Fibroblast of lung (primary cell): ENCODE data around the gene TLNRD1. TPM values are rescaled to one million over a fixed set of nuclear protein-coding genes. Genes with fewer than 3 reads are reported as not detected.

ENCODE experiments used
- DNase-seq, 2 donors: peaks; one replicate each; pipeline versions ENCODE4 v3.0.0 to v3.0.0-alpha.2; 2010; ENCODE audit warnings: low read depth in 2 of 2
- H2AFZ ChIP-seq: 2 replicates; pipeline ENCODE4 v1.5.1; 2012; ENCODE audit warnings: low read length, control low read depth, inconsistent platforms
- H3K27ac ChIP-seq: 2 replicates; pipeline ENCODE4 v1.5.1; 2011; ENCODE audit warnings: low read length, control low read depth; ENCODE audit not compliant: insufficient read depth
- H3K27me3 ChIP-seq: 2 replicates; pipeline ENCODE4 v1.5.1; 2011; ENCODE audit warnings: mild to moderate bottlenecking, low read length; ENCODE audit not compliant: control insufficient read depth, insufficient read depth
- H3K36me3 ChIP-seq: 2 replicates; pipeline ENCODE4 v1.5.1; 2011; ENCODE audit warnings: low read length; ENCODE audit not compliant: control insufficient read depth, insufficient read depth
- H3K4me1 ChIP-seq: 2 replicates; pipeline ENCODE4 v1.5.1; 2011; ENCODE audit warnings: low read length; ENCODE audit not compliant: control insufficient read depth, insufficient read depth; ENCODE audit errors: extremely low read depth
- H3K4me2 ChIP-seq: 2 replicates; pipeline ENCODE4 v1.5.1; 2011; ENCODE audit warnings: low read length, control low read depth; ENCODE audit not compliant: insufficient read depth; ENCODE audit errors: extremely low read depth
- H3K4me3 ChIP-seq, 4 experiments: fragments of 200-600 bp in 1 of 4; sonication (generic) in 1 of 4; replicated peaks in 1 of 4; 2 replicates each; pipeline ENCODE4 v1.5.1; 2011 to 2016; ENCODE audit warnings: low read length in 4 of 4, low read depth in 3 of 4, mild to moderate bottlenecking in 3 of 4, control low read depth in 2 of 4, inconsistent platforms in 1 of 4, mixed read lengths in 1 of 4; ENCODE audit not compliant: insufficient read depth in 1 of 4; ENCODE audit errors: control extremely low read depth in 1 of 4
- H3K79me2 ChIP-seq: 2 replicates; pipeline ENCODE4 v1.5.1; 2012; ENCODE audit warnings: mild to moderate bottlenecking, low read length, inconsistent platforms; ENCODE audit not compliant: control insufficient read depth, insufficient read depth
- H3K9ac ChIP-seq: 2 replicates; pipeline ENCODE4 v1.5.1; 2011; ENCODE audit warnings: mild to moderate bottlenecking, low read length, control low read depth; ENCODE audit not compliant: insufficient read depth
- H3K9me3 ChIP-seq: 2 replicates; pipeline ENCODE4 v1.5.1; 2012; ENCODE audit warnings: low read depth, low read length; ENCODE audit not compliant: control insufficient read depth, insufficient read depth
- H4K20me1 ChIP-seq: 2 replicates; pipeline ENCODE4 v1.5.1; 2011; ENCODE audit warnings: low read length; ENCODE audit not compliant: control insufficient read depth, insufficient read depth; ENCODE audit errors: extremely low read depth
- CTCF ChIP-seq, 2 donors: IDR thresholded peaks in 1 of 2; conservative IDR thresholded peaks in 1 of 2; 1 replicate in 1 of 2; 2 replicates in 1 of 2; pipeline ENCODE4 v1.5.1; 2011 to 2012; ENCODE audit warnings: low read length in 2 of 2, control low read depth in 1 of 2, inconsistent platforms in 1 of 2, low read depth in 1 of 2, mild to moderate bottlenecking in 1 of 2
- EZH2 ChIP-seq: IDR thresholded peaks from 2 replicates; pipeline ENCODE4 v1.5.1; 2012; ENCODE audit warnings: low read length, control low read depth, mild to moderate bottlenecking; ENCODE audit errors: missing control alignments
- polyA minus RNA-seq: library from RNA; depleted of rRNA, polyadenylated mRNA; stranded (reverse); fragments of >200 nt; gene quantifications from 2 replicates; pipeline ENCODE4 v1.2.3, GENCODE V29; 2011; ENCODE audit warnings: low replicate concordance
- polyA plus RNA-seq, 2 donors: library from polyadenylated mRNA; depleted of rRNA in 1 of 2; stranded (reverse) in 1 of 2; unstranded in 1 of 2; fragments of >200 nt; gene quantifications; 2 replicates each; pipeline ENCODE4 v1.2.1, GENCODE V29; 2011 to 2012; ENCODE audit warnings: missing spikeins in 1 of 2
- total RNA-seq: library from RNA; depleted of rRNA; stranded (reverse); fragments of >200 nt; gene quantifications from 2 replicates; pipeline ENCODE4 v1.2.1, GENCODE V29; 2014

Gene TLNRD1
- 4.3 and 4.6 TPM in 2 replicates for total RNA-seq
- polyA plus RNA-seq, result 3.3 and 4.6 TPM in 2 replicates
- polyA plus RNA-seq (2012), result 5.4 and 7.5 TPM in 2 replicates
- 1.4 and 1.8 TPM in 2 replicates for polyA minus RNA-seq

- TF ChIP-seq CTCF (conservative IDR thresholded peaks at IDR 0.05 in 1 of 2, IDR thresholded peaks at IDR 0.05 in 1 of 2; ENCODE audit: low read depth in 1 of 2, low read length in 2 of 2), result no peak
- TF ChIP-seq EZH2, result no peak
- Histone ChIP-seq H3K4me2 (peak within 1 kb of the TSS; percentile 92), H4K20me1 (no peaks in the 10 kb centered on the region), H3K79me2 (peaks cover 40% of the 10 kb centered on the region), H3K4me1 (peaks cover 7% of the 10 kb centered on the region), H3K9ac (peak within 1 kb of the TSS; percentile 96), H3K9me3 (no peaks in the 10 kb centered on the region), H3K36me3 (peaks cover 7% of the 10 kb centered on the region), H2AFZ (peak within 1 kb of the TSS; percentile 76), H3K4me3 (peak within 1 kb of the TSS; percentile 67 to 97 (median 90)), H3K27ac (peak within 1 kb of the TSS; percentile 95), H3K27me3 (no peaks in the 10 kb centered on the region)
- DNase-seq, result peak; percentile 92 to 93
These were observed at the start of gene TLNRD1 for GRCh38 chr15:81000624-81001151. Gene TLNRD1 (plus strand): TSS chr15:81000923. CDS start chr15:81002272, 1,349 bp downstream.

GRCh38 chr15:80951941-80952340 lies 48.8 kb upstream of the TLNRD1 start:
- H4K20me1 ChIP-seq, result no peaks in the 10 kb centered on the region
- peaks cover 2% of the 10 kb centered on the region for H3K4me1 ChIP-seq
- H3K9me3 ChIP-seq, result no peaks in the 10 kb centered on the region
- no peak overlapping the region for H2AFZ ChIP-seq
- DNase-seq, result no peak
- no peaks in the 10 kb centered on the region for H3K27me3 ChIP-seq
- no peak overlapping the region for H3K27ac ChIP-seq
- H3K79me2 ChIP-seq, result no peaks in the 10 kb centered on the region
- H3K36me3 ChIP-seq, result peaks cover 21% of the 10 kb centered on the region
- no peak for TF ChIP-seq EZH2
- no peak for TF ChIP-seq CTCF (conservative IDR thresholded peaks at IDR 0.05 in 1 of 2, IDR thresholded peaks at IDR 0.05 in 1 of 2; ENCODE audit: low read depth in 1 of 2, low read length in 2 of 2)
- no peak overlapping the region for H3K9ac ChIP-seq
- H3K4me2 ChIP-seq, result no peak overlapping the region
- no peak overlapping the region for H3K4me3 ChIP-seq

GRCh38 chr15:80953001-80953952 lies 47.4 kb upstream of the TLNRD1 start:
- no peak for DNase-seq
- Histone ChIP-seq H3K27ac (no peak overlapping the region), H3K9me3 (no peaks in the 10 kb centered on the region), H3K4me3 (no peak overlapping the region), H3K79me2 (no peaks in the 10 kb centered on the region), H3K4me2 (no peak overlapping the region), H3K4me1 (peaks cover 2% of the 10 kb centered on the region), H3K27me3 (no peaks in the 10 kb centered on the region), H2AFZ (no peak overlapping the region), H3K36me3 (peaks cover 13% of the 10 kb centered on the region), H4K20me1 (no peaks in the 10 kb centered on the region), H3K9ac (no peak overlapping the region)
- TF ChIP-seq CTCF (conservative IDR thresholded peaks at IDR 0.05 in 1 of 2, IDR thresholded peaks at IDR 0.05 in 1 of 2; ENCODE audit: low read depth in 1 of 2, low read length in 2 of 2) (no peak), EZH2 (no peak)
